Neural cell (in vitro differentiated cells): ENCODE data around the gene CPB2. TPM values are rescaled to one million over a fixed set of nuclear protein-coding genes. Genes with fewer than 3 reads are reported as not detected.

Experiments used
- H2AFZ ChIP-seq: fragments of 200-600, 300-800 bp; sonication (generic), shearing (Covaris generic); 2 replicates; pipeline ENCODE4 v1.6.0; 2014; ENCODE audit warnings: low read depth, mild to moderate bottlenecking, antibody characterized with exemption, low read length, moderate library complexity
- H3F3A ChIP-seq: fragments of 200-600 bp; shearing (Covaris generic); 2 replicates; pipeline ENCODE4 v1.6.1; 2016; ENCODE audit warnings: mild to moderate bottlenecking, moderate library complexity, mixed read lengths, antibody characterized with exemption, low read length; ENCODE audit not compliant: insufficient read depth, poor library complexity, severe bottlenecking
- H3K27ac ChIP-seq: fragments of 200-600, 300-800 bp; sonication (generic), shearing (Covaris generic); 2 replicates; pipeline ENCODE4 v1.5.1; 2014; ENCODE audit warnings: mild to moderate bottlenecking, low read length, moderate library complexity
- H3K27me3 ChIP-seq: fragments of 300-800, 200-600 bp; sonication (generic), shearing (Covaris generic); 2 replicates; pipeline ENCODE4 v1.6.0; 2014; ENCODE audit warnings: mild to moderate bottlenecking, low read depth, low read length, moderate library complexity; ENCODE audit not compliant: insufficient read depth
- H3K36me3 ChIP-seq: fragments of 300-800, 200-600 bp; sonication (generic), shearing (Covaris generic); 2 replicates; pipeline ENCODE4 v1.5.1; 2014; ENCODE audit warnings: mild to moderate bottlenecking, antibody characterized with exemption, low read length, moderate library complexity; ENCODE audit not compliant: insufficient read depth
- H3K4me2 ChIP-seq: fragments of 300-800, 200-600 bp; sonication (generic), shearing (Covaris generic); 2 replicates; pipeline ENCODE4 v1.6.0; 2014; ENCODE audit warnings: mild to moderate bottlenecking, low read length
- H3K4me3 ChIP-seq: fragments of 300-800, 200-600 bp; sonication (generic), shearing (Covaris generic); 2 replicates; pipeline ENCODE4 v1.5.1; 2014; ENCODE audit warnings: mild to moderate bottlenecking, low read length, moderate library complexity
- H3K79me2 ChIP-seq: fragments of 200-600 bp; shearing (Covaris generic); replicated peaks from 2 replicates; pipeline ENCODE4 v1.6.0; 2014; ENCODE audit warnings: mild to moderate bottlenecking, low read length, moderate library complexity; ENCODE audit not compliant: insufficient read depth
- H3K9ac ChIP-seq: fragments of 300-800, 200-600 bp; sonication (generic), shearing (Covaris generic); 2 replicates; pipeline ENCODE4 v1.6.1; 2016; ENCODE audit warnings: mild to moderate bottlenecking, low read length, mixed read lengths
- H3K9me2 ChIP-seq: fragments of 200-600 bp; shearing (Covaris generic); 2 replicates; pipeline ENCODE4 v1.6.1; 2016; ENCODE audit warnings: mild to moderate bottlenecking, low read length, mixed read lengths; ENCODE audit not compliant: insufficient read depth
- H3K9me3 ChIP-seq: fragments of 200-600, 300-800 bp; sonication (generic), shearing (Covaris generic); 2 replicates; pipeline ENCODE4 v1.6.1; 2016; ENCODE audit warnings: mild to moderate bottlenecking, mixed run types, low read length, moderate library complexity, mixed read lengths
- H4K20me1 ChIP-seq: fragments of 200-600 bp; shearing (Covaris generic); 2 replicates; pipeline ENCODE4 v1.6.1; 2016; ENCODE audit warnings: mild to moderate bottlenecking, mixed run types; ENCODE audit not compliant: insufficient read depth
- CTCF ChIP-seq: fragments of 450-650 bp; IDR thresholded peaks from 2 replicates; pipeline ENCODE4 v1.5.1; 2014; ENCODE audit warnings: antibody characterized with exemption, mild to moderate bottlenecking, moderate library complexity; ENCODE audit not compliant: poor library complexity, severe bottlenecking
- EP300 ChIP-seq: fragments of 450-650 bp; conservative IDR thresholded peaks from 2 replicates; pipeline ENCODE4 v1.6.1; 2014; ENCODE audit warnings: antibody characterized with exemption, mild to moderate bottlenecking, moderate library complexity; ENCODE audit not compliant: poor library complexity, severe bottlenecking
- EZH2 ChIP-seq: fragments of 200-600, 300-800 bp; shearing (Covaris generic), sonication (generic); IDR thresholded peaks from 2 replicates; pipeline ENCODE4 v1.6.1; 2014; ENCODE audit warnings: antibody characterized with exemption, low read length, borderline replicate concordance, mild to moderate bottlenecking; ENCODE audit not compliant: insufficient read depth, poor library complexity, severe bottlenecking
- MXI1 ChIP-seq: fragments of 450-650 bp; conservative IDR thresholded peaks from 2 replicates; pipeline ENCODE4 v1.6.1; 2014; ENCODE audit warnings: antibody characterized with exemption, mild to moderate bottlenecking; ENCODE audit not compliant: poor library complexity, severe bottlenecking
- POLR2AphosphoS5 ChIP-seq: IDR thresholded peaks from 2 replicates; pipeline ENCODE4 v1.6.1; 2012
- RAD21 ChIP-seq: fragments of 450-650 bp; conservative IDR thresholded peaks from 2 replicates; pipeline ENCODE4 v1.6.1; 2014; ENCODE audit warnings: antibody characterized with exemption, mild to moderate bottlenecking, moderate library complexity
- REST ChIP-seq: IDR thresholded peaks from 2 replicates; pipeline ENCODE4 v1.6.1; 2012; ENCODE audit warnings: borderline replicate concordance
- SMC3 ChIP-seq: fragments of 450-650 bp; conservative IDR thresholded peaks from 2 replicates; pipeline ENCODE4 v1.6.1; 2014; ENCODE audit warnings: antibody characterized with exemption, mild to moderate bottlenecking, moderate library complexity; ENCODE audit not compliant: poor library complexity
- TAF1 ChIP-seq: IDR thresholded peaks from 2 replicates; pipeline ENCODE4 v1.6.1; 2012; ENCODE audit warnings: low read depth
- polyA plus RNA-seq: library from polyadenylated mRNA; depleted of rRNA; stranded (reverse); fragments of >200 nt; gene quantifications from 2 replicates; pipeline ENCODE4 v1.2.3, GENCODE V29; 2014

Gene CPB2
- polyA plus RNA-seq, 1 donor from 2014 or later: not detected

- H3K27ac ChIP-seq: no peak overlapping the region
- no peaks in the 10 kb centered on the region for H3K79me2 ChIP-seq
These were observed 37.9 kb upstream of the CPB2 start for GRCh38 chr13:46142776-46143175.

GRCh38 chr13:46140044-46140443, 35.2 kb upstream of the CPB2 start:
- Histone ChIP-seq H3F3A (no peaks in the 10 kb centered on the region), H4K20me1 (no peaks in the 10 kb centered on the region), H3K27me3 (peaks cover 27% of the 10 kb centered on the region), H2AFZ (no peak overlapping the region), H3K9me2 (no peaks in the 10 kb centered on the region), H3K9ac (no peak overlapping the region), H3K36me3 (no peaks in the 10 kb centered on the region), H3K79me2 (no peaks in the 10 kb centered on the region), H3K4me3 (no peak overlapping the region), H3K4me2 (no peak overlapping the region), H3K9me3 (no peaks in the 10 kb centered on the region), H3K27ac (no peak overlapping the region)
- TF ChIP-seq SMC3 (no peak), EP300 (no peak), POLR2AphosphoS5 (no peak), CTCF (no peak), EZH2 (no peak), RAD21 (no peak), REST (no peak), TAF1 (no peak), MXI1 (no peak)

More at GRCh38 chr13:46142776-46143175, 37.9 kb upstream of the CPB2 start:
- no peaks in the 10 kb centered on the region for H4K20me1 ChIP-seq
- no peak overlapping the region for H3K9ac ChIP-seq
- no peaks in the 10 kb centered on the region for H3K9me2 ChIP-seq
- no peak overlapping the region for H3K4me3 ChIP-seq
- no peak overlapping the region for H2AFZ ChIP-seq
- TF ChIP-seq EZH2 (no peak), EP300 (peak; percentile 47), REST (no peak), MXI1 (no peak), POLR2AphosphoS5 (peak; percentile 76), RAD21 (no peak)
- no peaks in the 10 kb centered on the region for H3K36me3 ChIP-seq
- no peak overlapping the region for H3K4me2 ChIP-seq
- H3K27me3 ChIP-seq: peaks cover 22% of the 10 kb centered on the region
- no peaks in the 10 kb centered on the region for H3K9me3 ChIP-seq
- no peaks in the 10 kb centered on the region for H3F3A ChIP-seq
